EL (cell line): ENCODE data around the gene MAGEF1.

ENCODE experiments used
- DNase-seq: peaks from one replicate; pipeline ENCODE4 v3.0.0-alpha.2; 2016

The MAGEF1 gene

DNA sequence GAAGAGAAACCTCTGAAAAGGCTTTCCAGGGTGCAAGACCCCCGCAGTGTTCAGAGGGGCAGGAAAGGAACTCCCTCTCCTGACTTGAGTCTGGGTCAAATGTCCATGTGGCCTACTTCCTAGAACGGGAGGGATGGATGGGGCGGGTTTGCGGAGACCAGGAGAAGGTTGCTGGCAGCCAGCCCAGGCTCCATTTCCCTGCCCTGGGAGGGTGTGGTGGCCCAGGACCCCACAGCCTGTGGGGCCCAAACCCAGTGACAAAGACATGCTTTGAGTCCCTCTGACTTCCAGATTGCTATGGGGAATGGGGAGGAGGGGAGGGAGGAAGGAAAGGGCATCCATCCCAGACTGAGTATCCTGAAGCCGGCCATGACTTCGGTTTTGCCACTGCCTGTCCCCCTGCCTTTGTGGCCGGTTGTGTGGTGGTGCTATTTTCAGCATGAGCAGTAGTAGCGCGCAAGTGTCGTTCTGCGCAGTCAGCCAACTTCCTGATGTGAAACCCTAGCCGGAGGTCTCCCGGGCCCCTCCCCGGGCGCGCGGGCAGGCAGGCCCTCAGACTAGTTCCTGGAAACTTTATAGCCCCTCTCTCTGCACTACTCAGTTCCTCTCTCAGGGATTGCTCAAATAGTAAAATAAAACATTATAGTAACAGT is 24.4 kb downstream of the MAGEF1 start:
- DNase-seq = no peak

DNA sequence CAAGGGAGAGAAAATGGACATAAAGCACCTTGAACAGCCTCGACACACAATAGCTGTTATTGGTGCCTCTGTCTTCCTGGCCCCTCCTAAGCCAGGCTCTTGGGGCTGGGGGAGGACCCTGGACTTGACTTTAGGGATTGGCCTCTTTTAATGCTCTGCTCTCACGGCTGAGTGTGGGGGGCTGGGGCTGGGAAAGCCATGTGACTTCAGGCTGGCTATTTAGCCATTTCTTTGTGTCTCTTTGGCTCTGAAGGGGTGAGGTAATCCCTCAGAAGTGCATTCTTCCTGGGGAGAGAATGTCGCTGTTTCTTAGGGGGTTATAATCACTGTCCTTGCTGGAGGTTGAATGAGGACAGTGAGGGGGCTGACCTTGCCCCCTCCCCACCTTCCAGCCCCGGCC is 26.2 kb downstream of the MAGEF1 start:
- DNase-seq = no peak

DNA sequence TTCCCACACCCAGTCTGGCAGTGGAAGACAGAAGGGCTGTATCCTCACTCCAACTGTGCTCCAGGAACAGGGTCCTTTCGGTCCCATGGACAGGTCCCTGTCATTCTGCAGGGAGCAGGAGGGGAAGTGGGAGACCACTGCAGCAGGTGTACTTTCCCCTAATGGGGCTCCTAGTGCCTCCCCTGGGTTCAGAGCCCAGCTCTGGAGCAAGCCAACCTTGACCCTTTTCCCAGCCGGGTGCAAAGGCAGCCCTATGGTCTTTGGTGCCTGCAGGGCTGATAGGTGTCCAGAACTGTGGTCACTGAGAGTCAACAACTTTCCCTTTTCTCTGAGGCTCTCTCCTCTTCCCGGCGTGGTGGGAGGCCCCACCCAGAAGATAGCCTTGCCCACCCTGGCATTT is 26.8 kb downstream of the MAGEF1 start:
- DNase-seq = no peak

DNA sequence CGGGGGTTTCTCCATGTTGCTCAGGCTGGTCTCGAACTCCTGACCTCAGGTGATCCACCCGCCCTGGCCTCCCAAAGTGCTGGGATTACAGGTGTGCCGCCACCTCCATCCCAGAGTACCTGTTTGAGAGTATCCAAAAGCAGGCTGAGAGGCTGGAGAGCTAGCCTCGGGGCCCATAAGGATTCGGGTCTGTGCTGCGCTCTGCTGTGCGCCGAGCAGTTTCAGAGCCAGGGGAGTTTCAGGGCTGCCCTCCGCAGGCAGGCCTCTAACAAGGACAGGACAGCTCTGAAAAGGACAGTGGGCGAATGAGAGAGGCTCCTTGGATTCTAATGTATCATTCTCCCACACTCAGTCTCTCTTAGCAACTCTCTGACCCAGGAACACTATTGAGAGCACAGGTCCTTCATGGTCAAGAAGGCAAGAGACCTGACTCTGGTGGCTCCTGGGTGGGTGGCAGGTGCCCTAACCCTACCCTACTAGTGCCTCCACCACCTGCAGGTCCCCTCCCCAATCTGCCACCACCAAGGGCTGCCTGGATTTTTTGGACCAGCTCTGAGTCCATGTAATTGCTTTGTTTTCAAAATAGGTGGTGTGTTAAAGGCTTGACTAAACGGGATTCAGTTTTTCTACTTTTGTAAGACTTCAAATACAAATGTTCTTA is 27.8 kb downstream of the MAGEF1 start:
- DNase-seq = no peak

DNA sequence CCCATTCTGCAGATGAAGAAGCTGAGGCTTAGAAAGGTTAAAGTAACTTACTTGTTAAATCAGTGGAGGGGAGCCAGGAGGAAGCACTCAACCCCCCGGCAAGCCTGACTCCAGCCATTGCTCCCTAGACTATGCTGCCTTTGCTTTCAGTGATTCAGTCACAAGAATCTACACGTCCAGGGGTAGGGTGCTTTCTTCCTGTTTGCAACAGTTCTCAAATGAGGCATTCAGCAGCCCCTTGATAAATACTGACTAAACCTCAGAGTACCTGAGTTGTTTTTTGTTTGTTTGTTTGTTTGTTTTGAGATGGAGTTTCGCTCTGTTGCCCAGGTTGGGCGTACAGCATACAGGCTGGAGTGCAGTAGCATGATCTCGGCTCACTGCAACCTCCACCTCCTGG is 28.6 kb downstream of the MAGEF1 start:
- DNase-seq = no peak

DNA sequence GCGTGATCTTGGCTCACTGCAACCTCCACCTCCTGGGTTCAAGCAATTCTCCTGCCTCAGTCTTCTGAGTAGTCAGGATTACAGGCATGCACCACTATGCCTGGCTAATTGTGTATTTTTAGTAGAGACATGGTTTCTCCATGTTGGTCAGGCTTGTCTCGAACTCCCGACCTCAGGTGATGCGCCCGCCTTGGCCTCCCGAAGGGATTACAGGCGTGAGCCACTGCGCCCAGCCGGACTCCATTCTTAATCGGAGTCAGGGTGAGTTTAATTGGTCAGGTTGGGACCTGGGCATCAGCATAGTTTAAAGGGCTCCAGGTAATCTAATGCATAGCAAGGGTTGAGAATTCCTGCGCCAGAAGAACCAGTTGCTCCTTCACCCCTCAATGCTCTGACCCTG is 29.2 kb downstream of the MAGEF1 start:
- DNase-seq = no peak

DNA sequence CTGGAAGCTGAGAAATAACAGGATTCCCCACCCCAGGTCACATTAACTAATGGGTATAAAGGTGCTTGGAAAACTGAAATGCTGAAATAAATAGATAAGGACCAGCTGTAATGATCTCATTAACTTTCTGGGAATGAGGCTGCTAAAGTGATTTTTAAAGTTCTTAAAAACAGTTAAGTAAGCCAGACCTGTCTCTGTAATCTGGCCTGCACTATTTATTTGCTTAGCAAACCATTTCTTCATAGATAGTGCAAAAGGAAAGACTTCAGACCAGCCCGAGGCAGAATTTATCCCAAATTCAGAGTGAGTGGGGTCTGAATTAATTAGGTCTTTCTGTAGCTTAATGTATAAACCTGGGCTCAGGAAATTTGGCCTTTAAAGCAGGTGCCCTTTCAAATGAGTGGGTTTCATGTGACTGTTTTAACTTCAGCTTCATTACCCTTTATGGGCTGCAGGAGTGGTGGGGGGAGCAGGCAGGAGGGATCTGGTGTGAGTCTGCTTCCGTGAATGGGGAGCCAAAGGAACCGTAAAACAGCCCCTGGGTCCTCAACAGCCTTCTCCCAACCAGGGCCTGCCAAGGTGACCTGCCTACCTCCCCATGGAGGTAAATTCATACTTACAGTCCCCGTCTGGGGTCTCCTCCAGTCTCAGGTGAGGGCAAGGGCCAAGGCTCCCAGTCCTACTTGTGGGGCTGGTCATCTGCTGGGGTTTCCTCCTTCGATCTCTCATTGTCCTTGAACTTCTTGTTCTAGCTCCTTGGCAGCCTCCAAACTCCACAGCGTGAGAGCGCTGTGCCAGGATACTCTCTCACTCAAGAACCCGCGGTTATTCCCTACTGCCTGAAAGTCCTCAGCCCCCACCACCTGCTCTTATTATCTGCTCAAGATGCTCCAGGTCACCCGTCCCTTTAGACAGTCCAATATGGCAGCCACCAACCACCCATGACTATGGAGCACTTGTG is 31.2 kb downstream of the MAGEF1 start:
- DNase-seq = no peak

DNA sequence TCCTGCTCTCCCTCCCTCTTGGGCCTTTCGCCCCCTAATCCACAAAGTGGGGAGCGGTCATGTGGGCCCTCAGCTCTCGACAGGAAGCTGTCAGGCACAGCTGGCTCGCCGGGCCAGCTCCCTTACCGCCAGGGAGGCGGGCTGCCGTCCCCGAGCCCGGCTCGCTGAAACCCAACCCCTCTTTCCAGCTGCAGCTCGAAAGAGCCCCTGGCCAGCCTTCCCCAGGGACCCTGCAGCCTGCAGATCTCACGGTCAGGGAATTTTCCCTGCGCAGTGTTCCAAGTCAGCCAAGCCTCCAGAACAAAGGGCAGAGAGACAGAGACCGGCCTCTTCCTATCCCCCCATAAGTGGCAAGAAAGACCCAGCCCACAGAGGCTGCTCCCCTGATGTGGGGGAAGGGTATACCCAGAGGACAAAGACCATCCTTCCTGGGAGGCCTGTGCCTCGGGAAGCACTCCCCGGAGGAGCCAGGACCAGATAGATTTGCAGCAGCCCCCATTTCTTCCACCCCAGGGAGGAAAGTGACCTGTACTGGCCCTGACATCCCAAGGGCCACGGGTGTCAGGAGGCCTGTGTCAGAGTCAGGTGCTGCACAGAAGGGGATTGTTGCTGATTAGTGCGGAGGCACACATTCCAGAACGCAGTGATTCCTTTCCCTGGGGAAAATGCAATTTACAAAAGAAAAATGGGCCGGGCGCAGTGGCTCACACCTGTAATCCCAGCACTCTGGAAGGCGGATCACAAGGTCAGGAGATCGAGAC is 32.6 kb downstream of the MAGEF1 start:
- DNase-seq = no peak

DNA sequence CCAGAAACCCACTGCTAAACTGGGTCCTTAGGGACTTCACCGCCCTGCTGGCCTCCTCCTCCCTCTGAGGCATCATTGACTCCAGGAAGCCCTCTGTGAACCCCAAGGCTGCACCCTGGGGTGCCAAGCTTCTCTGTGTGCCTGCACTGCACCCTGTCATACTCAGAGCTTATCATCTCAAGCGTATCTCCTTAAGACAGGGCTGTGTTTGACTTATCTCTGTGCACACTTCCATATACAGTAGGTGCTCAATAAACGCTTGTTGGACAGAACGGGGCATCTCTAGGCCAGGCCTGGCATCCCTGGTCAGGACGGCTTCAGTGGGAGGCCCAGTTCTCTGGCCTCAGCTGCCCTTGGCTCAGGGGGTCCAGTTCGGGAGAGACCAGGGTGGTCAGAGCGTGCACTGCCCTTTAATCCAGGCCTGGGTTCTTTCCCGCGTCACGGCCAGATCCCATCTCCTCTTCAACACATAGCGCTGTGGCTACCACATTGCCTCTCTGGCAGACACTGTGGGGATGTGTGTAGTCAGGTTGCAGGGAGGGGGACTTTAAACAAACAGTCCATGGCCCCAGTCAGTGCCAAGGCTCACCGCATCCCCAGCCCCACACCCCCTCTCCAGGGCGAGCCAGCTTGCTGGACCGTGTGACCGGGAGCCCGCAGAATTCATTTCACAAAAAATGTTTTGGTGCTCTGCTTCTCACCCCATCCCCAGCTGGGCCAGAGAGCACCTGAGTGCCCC is 33.4 kb downstream of the MAGEF1 start:
- DNase-seq = no peak

DNA sequence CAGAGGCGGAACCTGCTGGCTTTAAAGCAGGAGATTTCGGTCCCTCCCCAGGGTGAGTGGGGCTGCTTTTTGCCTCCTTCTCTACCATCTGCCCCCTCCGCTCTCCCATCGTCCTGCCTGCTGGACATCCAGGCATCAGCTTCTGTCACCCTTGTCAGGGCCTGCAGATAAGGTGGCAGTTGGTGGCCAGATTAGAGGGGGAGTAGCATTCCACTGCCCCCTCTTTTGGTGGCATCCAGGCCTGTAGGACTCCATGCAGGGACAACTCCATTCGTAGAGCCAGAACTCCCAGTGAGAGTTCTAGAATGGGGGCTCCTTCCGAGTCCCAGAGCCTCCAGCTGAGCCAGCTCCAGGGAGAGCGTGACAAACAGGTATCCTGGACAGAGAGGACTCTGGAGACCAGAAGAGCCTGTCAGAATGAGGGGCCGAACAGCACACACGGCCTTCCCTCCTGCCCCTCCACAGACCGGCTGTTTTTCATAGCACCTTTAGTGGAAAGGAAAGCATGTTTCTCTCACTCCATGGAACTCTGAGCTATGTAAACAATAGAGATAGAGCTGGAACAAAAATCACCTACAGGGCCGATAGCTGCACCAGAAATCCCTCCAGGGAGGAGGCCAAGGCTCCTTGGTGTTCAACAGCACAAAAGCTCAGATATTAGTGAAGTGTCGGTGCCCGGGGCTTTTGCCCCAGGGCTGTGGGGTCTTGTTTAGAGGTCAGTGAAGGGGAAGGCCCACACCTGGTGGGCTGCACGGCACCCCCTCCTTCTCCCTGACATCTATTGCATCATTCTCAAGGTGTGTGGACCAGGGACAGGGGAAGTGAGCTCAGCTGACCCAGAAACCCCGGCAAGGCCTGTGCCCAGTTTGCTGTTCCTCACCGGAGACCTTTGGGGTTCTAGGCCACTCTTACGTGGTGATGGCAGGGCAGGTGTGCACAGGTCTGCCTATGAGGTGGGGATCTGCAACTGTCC is 34.2 kb downstream of the MAGEF1 start:
- DNase-seq = no peak

DNA sequence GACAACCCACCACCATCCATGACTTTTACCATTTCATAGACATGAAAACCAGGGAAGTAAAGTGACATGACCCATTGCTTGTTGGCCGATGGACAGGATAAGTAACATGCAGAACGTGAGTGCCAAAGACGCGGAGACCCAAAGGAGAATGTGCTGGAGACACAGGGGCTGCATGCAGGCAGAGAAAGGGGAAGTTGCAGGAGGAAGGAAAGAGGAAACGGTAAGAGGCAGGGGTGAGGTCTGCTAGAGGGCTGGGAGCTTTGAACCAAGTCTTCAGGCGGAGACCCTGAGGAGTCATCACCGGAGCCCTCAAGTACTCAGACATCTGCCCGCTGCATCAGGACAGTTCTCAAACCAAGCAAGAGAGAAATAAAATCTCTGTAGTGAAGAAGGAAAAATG is 34.9 kb downstream of the MAGEF1 start:
- DNase-seq = no peak

DNA sequence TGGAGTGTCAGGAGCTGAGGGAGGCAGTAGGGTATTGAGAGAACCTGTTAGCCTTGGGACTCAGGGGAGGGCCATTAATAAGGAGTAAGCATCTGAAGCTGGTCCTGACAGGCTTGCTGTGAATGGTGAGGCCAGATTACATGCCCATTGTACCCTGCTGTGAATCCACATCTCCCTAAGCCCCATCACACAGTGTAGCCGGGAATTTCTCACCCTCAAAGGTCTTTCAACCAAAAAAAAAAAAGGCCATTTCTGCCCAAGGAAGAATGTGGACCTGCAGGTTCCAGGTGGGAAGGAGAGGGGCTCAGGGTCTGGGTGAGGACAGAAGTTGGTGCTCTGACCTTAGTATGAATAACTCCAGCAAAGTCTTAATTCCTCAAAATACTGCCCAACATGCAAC is 37.2 kb downstream of the MAGEF1 start:
- DNase-seq = no peak

DNA sequence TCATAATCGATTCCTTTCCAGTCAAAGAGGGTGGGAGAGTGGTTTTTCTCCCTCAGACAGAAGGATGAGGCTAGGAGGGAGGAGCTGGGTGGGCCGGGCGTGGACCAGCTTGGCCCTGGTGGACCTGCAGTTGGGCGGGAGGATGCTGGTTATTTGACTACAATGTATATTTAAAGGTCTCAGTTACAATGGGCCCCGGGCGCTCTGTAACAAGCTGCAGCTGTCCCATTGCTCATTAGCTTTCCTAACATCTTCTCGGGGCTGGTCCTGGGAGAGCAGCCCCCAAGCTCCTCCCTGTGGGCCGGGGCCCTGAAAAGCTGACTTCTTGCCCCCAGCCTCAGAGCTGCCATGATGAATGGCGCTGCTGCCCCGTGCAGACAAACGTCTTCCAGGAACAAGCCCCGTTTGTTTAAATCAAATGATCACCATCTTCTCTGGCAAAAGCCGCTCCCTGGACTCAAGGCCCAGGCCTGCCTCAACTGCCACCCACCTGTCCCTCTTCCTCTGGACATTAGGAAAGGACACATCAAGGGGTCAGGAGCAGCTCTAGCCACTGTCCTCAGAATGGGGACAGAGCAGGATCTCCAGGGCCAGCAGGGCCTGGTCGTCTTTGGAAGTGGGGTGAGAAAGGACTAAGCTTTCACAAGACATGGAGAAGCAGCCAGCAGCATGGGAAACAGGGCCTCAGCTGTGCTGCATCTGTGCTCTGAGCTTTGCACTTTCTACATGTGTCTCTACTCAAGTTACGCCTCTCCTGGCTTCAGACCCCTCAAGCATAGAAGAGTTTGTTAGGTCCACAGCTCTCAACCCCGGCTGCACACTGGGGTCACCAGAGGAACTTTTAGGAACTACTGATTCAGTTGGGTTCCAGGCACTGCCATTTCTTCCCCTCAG is 38.6 kb downstream of the MAGEF1 start:
- no peak for DNase-seq

DNA sequence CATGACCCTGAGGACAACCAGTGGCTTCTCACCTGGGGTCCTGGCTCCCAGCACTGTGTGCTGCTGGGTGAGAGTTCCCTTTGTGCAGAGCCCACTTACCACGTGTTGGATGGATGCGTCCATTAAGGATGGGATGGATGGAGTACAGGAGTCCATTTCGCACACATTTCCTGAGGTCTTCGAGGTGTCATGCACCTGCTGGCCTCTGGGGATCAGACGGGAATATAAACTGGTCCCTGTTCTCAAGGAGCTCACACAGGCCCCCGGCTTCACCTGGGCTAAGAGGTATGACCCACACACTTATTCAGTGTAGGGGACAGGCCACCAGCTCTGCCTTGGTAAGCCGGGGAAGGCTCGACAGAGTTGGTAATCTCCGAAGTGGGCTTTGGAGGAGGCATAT is 39.5 kb downstream of the MAGEF1 start:
- DNase-seq = no peak

DNA sequence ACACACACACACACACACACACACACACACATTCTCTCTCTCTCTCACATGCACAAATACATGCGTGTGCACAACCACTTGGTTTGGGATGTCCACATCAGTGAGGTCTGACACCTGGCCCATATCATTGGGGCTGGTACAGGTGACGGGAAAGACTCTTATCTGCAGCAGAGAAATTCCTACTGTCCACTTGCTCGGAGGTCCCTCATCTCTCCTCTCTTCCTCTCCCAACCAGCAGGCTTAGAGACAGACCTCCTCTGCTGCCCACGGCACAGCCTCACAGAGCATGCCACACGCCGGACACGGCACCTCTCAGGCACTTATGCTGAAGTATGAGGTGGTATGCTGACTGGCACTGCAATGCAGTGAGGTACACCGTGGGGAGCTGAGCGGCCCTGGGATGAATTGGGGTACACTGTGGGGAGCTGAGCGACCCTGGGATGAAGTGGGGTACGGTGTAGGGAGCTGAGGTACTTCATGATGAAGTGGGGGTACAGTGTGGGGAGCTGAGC is 41.7 kb downstream of the MAGEF1 start:
- DNase-seq = no peak

DNA sequence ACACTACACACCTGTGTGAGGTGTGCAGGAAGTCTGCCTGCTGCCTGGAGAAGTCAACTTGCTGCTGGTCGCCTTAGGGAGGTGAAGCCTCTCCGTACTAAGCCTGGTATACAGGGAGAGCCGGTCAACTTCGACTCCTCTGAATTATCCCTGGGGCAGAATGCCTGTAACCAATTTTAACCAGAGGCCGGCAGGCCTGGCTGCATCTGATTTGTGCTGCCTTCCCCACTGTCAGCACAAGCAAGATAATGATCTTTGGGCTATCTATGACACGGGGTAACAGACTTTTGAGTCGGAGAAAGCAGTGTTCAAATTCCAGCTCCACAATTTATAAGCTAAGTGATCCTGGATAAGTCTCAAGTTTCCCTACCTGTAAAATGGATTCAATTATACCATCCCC is 42.3 kb downstream of the MAGEF1 start:
- DNase-seq = no peak

DNA sequence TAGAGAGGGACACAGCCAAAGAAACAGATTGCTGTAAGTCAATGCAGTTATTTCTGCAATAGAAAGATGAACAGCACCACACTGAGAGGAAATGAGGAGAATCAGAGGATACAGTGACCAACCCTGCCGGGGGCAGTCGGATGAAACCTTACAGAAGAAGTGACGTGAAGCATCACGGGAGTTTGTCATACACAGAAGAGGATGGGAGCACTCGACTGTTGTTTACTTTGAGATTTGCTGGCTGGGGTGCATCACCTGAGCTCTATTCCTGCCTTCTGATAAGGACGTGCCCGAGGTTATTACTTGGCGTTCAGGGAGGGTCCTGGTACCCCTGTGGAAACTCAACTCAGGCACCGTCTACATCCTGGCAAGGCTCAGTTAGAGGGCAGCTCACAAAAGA is 45.4 kb downstream of the MAGEF1 start:
- DNase-seq = no peak

DNA sequence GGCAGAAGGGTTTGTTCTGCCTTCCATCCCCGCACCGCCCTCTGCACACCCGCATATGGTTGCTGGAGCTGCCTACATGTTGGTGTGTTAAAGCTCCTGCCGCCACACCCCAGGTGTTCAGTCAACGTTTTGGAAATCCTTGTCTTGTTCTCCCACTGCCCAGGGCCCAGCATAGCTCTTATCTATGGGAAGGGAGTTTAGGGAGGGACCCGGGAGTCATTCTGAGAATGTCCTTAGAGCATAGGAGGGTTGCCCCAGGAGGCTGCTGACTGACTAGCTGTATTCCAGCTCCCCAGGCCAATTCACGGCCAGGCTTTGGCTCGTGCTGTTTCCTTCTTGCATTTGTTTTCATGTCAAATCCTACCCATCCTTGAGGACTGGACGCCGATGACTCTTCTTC is 46.8 kb downstream of the MAGEF1 start:
- DNase-seq = no peak

DNA sequence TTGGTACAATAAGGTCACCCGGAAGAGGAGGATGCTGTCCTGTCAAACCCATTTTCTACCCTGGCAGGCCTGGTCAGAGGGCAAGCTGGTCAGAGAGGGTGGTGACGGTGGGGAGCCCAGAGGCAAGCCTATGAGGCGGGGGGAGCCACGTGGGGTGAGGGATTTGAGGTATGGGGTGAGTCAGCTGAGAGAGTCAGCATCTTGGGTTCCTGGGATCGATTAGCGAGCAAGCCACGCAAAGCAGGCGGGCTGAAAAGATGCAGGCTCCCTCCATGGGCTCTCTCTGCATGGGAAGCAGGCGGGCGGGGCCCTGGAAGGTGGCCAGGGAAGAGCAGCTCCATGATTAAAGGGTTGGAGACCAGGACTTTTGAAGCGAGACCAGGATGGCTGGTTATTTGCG is 48.1 kb downstream of the MAGEF1 start:
- peak; percentile 31 for DNase-seq

DNA sequence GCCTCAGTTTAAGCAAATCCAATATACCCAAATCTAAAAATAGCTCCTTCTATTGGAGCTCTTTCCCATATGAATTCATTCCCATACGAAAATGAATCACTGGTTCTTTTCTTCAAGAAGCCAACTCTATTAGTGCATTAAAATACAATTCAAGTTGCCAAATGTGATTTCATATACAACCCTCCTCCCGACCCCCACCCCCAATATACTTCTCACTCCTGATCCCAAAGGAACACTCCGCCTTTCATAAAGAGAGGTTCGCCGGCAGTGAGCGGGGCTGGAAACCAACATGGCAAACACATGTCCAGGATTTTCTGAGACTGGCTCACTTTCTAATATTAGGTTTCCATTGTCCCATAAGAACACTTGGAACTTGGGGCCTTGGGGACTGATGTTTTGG is 48.5 kb downstream of the MAGEF1 start:
- no peak for DNase-seq
